SK-N-SH (cell line): ENCODE data around the gene CACNA2D4. TPM values are rescaled to one million over a fixed set of nuclear protein-coding genes. Genes with fewer than 3 reads are reported as not detected.

Experiments used
- CTCF ChIA-PET: fragments of 300-600, 350-600 bp; formaldehyde crosslinking; extraction: SDS; loops from one replicate; lab custom pipeline; 2021; lab: Yijun Ruan, JAX
- POLR2A ChIA-PET: fragments of 350-600 bp; sonication (Branson Sonifier 250); formaldehyde crosslinking; extraction: SDS; loops from one replicate; lab custom pipeline; 2020; ENCODE audit warnings: antibody characterized with exemption, inconsistent platforms; lab: Yijun Ruan, JAX
- DNase-seq: peaks from one replicate; pipeline ENCODE4 v3.0.0; 2012
- H2AFZ ChIP-seq: fragments of 200-600 bp; sonication (generic); 2 replicates; pipeline ENCODE4 v1.8.1; 2016; ENCODE audit warnings: antibody characterized with exemption, mild to moderate bottlenecking, low read depth
- H3F3A ChIP-seq: fragments of 200-600 bp; sonication (generic); replicated peaks from 2 replicates; pipeline ENCODE3; 2016; ENCODE audit warnings: antibody characterized with exemption, mild to moderate bottlenecking; ENCODE audit not compliant: insufficient read depth
- H3K27ac ChIP-seq, 2 experiments: fragments of 200-500 bp in 1 of 2; fragments of 200-600 bp in 1 of 2; sonication (Bioruptor generic) in 1 of 2; sonication (generic), shearing (Covaris generic) in 1 of 2; 2 replicates each; pipeline versions ENCODE4 v1.5.1 to v1.6.1; 2014 to 2016; ENCODE audit warnings: low read depth in 2 of 2, inconsistent platforms in 1 of 2, low read length in 1 of 2, mild to moderate bottlenecking in 1 of 2, mixed read lengths in 1 of 2
- H3K27me3 ChIP-seq: fragments of 200-600 bp; sonication (generic), shearing (Covaris generic); 2 replicates; pipeline ENCODE4 v1.6.1; 2016; ENCODE audit warnings: mixed run types; ENCODE audit not compliant: insufficient read depth
- H3K36me3 ChIP-seq, 2 experiments: fragments of 200-500 bp in 1 of 2; fragments of 200-600 bp in 1 of 2; sonication (Bioruptor generic) in 1 of 2; sonication (generic) in 1 of 2; replicated peaks in 1 of 2; 2 replicates each; pipeline versions ENCODE3 to v1.5.1; 2014 to 2016; ENCODE audit warnings: low read length in 1 of 2, mild to moderate bottlenecking in 1 of 2; ENCODE audit not compliant: insufficient read depth in 2 of 2, control insufficient read depth in 1 of 2
- H3K4me1 ChIP-seq, 2 experiments: fragments of 200-500 bp in 1 of 2; fragments of 200-600 bp in 1 of 2; sonication (Bioruptor generic) in 1 of 2; sonication (generic), shearing (Covaris generic) in 1 of 2; 2 replicates each; pipeline versions ENCODE4 v1.5.1 to v1.6.1; 2014 to 2016; ENCODE audit warnings: low read depth in 1 of 2, low read length in 1 of 2, mixed run types in 1 of 2; ENCODE audit not compliant: insufficient read depth in 2 of 2, control insufficient read depth in 1 of 2
- H3K4me2 ChIP-seq: fragments of 200-600 bp; sonication (generic), shearing (Covaris generic); 2 replicates; pipeline ENCODE4 v1.6.1; 2017; ENCODE audit warnings: mixed run types
- H3K4me3 ChIP-seq, 2 experiments: fragments of 200-500 bp in 1 of 2; fragments of 200-600 bp in 1 of 2; sonication (Bioruptor generic) in 1 of 2; sonication (generic), shearing (Covaris generic) in 1 of 2; 2 replicates each; pipeline versions ENCODE4 v1.5.1 to v1.8.1; 2014 to 2016; ENCODE audit warnings: low read depth in 2 of 2, inconsistent platforms in 1 of 2, low read length in 1 of 2, mild to moderate bottlenecking in 1 of 2, mixed read lengths in 1 of 2, moderate library complexity in 1 of 2
- H3K79me2 ChIP-seq: fragments of 200-600 bp; sonication (generic); 2 replicates; pipeline ENCODE4 v1.8.1; 2017; ENCODE audit warnings: mild to moderate bottlenecking; ENCODE audit not compliant: insufficient read depth
- H3K9ac ChIP-seq: fragments of 200-600 bp; sonication (generic); 2 replicates; pipeline ENCODE4 v1.6.1; 2017; ENCODE audit warnings: mixed run types
- H3K9me2 ChIP-seq: fragments of 200-600 bp; sonication (generic); 2 replicates; pipeline ENCODE4 v1.6.1; 2017; ENCODE audit warnings: mixed run types
- H3K9me3 ChIP-seq: fragments of 200-600 bp; sonication (generic); 2 replicates; pipeline ENCODE4 v1.6.1; 2017; ENCODE audit warnings: mixed run types, mild to moderate bottlenecking, moderate library complexity
- H4K20me1 ChIP-seq: fragments of 200-600 bp; sonication (generic); 2 replicates; pipeline ENCODE4 v1.6.1; 2017; ENCODE audit warnings: mild to moderate bottlenecking, mixed run types; ENCODE audit not compliant: insufficient read depth
- CHD2 ChIP-seq: fragments of 150-350 bp; IDR thresholded peaks from 2 replicates; pipeline ENCODE4 v1.6.1; 2018; ENCODE audit warnings: low read length; ENCODE audit not compliant: partially characterized antibody
- FOXJ3 ChIP-seq: sonication (generic); formaldehyde crosslinking; IDR thresholded peaks from 2 replicates; pipeline ENCODE4 v1.5.1; 2020; ENCODE audit warnings: mild to moderate bottlenecking, missing genetic modification reagents
- FOXM1 ChIP-seq: IDR thresholded peaks from 2 replicates; pipeline ENCODE4 v1.4.0; 2012; ENCODE audit warnings: low read depth, mild to moderate bottlenecking
- GATA2 ChIP-seq: sonication (generic); formaldehyde crosslinking; IDR thresholded peaks from 2 replicates; pipeline ENCODE4 v1.5.0; 2020; ENCODE audit warnings: mild to moderate bottlenecking, missing genetic modification reagents
- IRF3 ChIP-seq: fragments of 150-350 bp; IDR thresholded peaks from 2 replicates; pipeline ENCODE4 v1.6.1; 2016; ENCODE audit warnings: mild to moderate bottlenecking, low read depth, low read length
- MXI1 ChIP-seq: IDR thresholded peaks from 2 replicates; pipeline ENCODE4 v1.6.1; 2012; ENCODE audit warnings: mild to moderate bottlenecking, low read depth, low read length, improper control_type of control experiment
- NFIC ChIP-seq: IDR thresholded peaks from 2 replicates; pipeline ENCODE4 v1.4.0; 2012; ENCODE audit warnings: borderline replicate concordance
- PBX3 ChIP-seq: IDR thresholded peaks from 2 replicates; pipeline ENCODE4; 2012
- POLR2AphosphoS5 ChIP-seq: IDR thresholded peaks from 2 replicates; pipeline ENCODE4 v1.6.1; 2012; ENCODE audit warnings: low read depth, low read length
- RCOR1 ChIP-seq: fragments of 150-350 bp; IDR thresholded peaks from 2 replicates; pipeline ENCODE4 v1.6.1; 2017; ENCODE audit warnings: antibody characterized with exemption, low read length
- REST ChIP-seq: IDR thresholded peaks from 2 replicates; pipeline ENCODE4 v1.6.1; 2012; ENCODE audit warnings: mild to moderate bottlenecking, low read depth, low read length, moderate library complexity
- RFX5 ChIP-seq: IDR thresholded peaks from 2 replicates; pipeline ENCODE4 v1.6.1; 2012; ENCODE audit warnings: mild to moderate bottlenecking, improper control_type of control experiment, low read length
- SMC3 ChIP-seq: IDR thresholded peaks from 2 replicates; pipeline ENCODE4 v1.6.1; 2012; ENCODE audit warnings: low read depth, low read length, improper control_type of control experiment
- YY1 ChIP-seq: IDR thresholded peaks from 2 replicates; pipeline ENCODE4 v1.4.0; 2012; ENCODE audit warnings: low read depth, mild to moderate bottlenecking
- ZBTB33 ChIP-seq: IDR thresholded peaks from 2 replicates; pipeline ENCODE4 v1.4.0; 2012; ENCODE audit warnings: low read depth, borderline replicate concordance
- WGBS: methylation state at CpG from one replicate; pipeline ENCODE4 v1.1.6; 2017; ENCODE audit warnings: low lambda C conversion rate; 5-methylcytosine and 5-hydroxymethylcytosine counted together
- polyA plus RNA-seq, 3 experiments: library from polyadenylated mRNA; depleted of rRNA; stranded (reverse); fragments of >200 nt; gene quantifications; 2 replicates each; pipeline ENCODE4 v1.2.3, GENCODE V29; 2012

The CACNA2D4 gene
- polyA plus RNA-seq, 1 of the 3 experiments (the other 2 are of a cell fraction): 0.02 TPM

GRCh38 chr12:1836241-1836803, 82.1 kb downstream of the CACNA2D4 start:
- POLR2A ChIA-PET: interaction anchor here (0.6 kb wide), 1 partner anchor 100 kb away, joined by 3 read pairs; no protein-coding TSS in a partner anchor
- CTCF ChIA-PET: interaction anchor here (0.8 to 4.5 kb wide), 3 partner anchors 96 to 182 kb away, joined by 3 to 35 read pairs (median 5); no protein-coding TSS in a partner anchor
- Histone ChIP-seq H3K27ac (peak overlapping the region in 1 of 2 experiments; percentile 98; a peak in 2 of 4 replicates), H3K27me3 (no peaks in the 10 kb centered on the region), H3K79me2 (no peaks in the 10 kb centered on the region), H3K9me2 (no peaks in the 10 kb centered on the region), H3K9ac (no peak overlapping the region)
- TF ChIP-seq RCOR1 (no peak), CHD2 (no peak), IRF3 (no peak), YY1 (no peak), ZBTB33 (no peak), REST (no peak), FOXJ3 (CRISPR knock-in tag) (no peak), MXI1 (no peak), GATA2 (no peak), NFIC (no peak), POLR2AphosphoS5 (no peak), FOXM1 (no peak), SMC3 (no peak), RFX5 (no peak), PBX3 (no peak)
- TF ChIP-seq, all 33 proteins: peak for 0
- peak; percentile 39 for DNase-seq
- H3F3A ChIP-seq: no peaks in the 10 kb centered on the region
- H2AFZ ChIP-seq: no peak overlapping the region
- 70% methylated on average over 7 of the region's 7 CpGs for WGBS
- no peaks in the 10 kb centered on the region for H3K36me3 ChIP-seq
- H3K4me1 ChIP-seq: peaks cover 4 to 67% of the 10 kb centered on the region in 2 experiments; a peak in 3 of 4 replicates
- no peaks in the 10 kb centered on the region for H3K9me3 ChIP-seq
- no peak overlapping the region for H3K4me3 ChIP-seq
- H4K20me1 ChIP-seq: no peaks in the 10 kb centered on the region
- no peak overlapping the region for H3K4me2 ChIP-seq
